SK-N-SH treated with all-trans-retinoic acid at 6 μM for 48 hours (cell line): ENCODE measurements around the gene MAD2L1.
"Not testable (repeated sequence)": the region's sequence is repeated elsewhere in the genome, so short reads cannot be mapped to it uniquely, and the experiment has no call there.

ENCODE experiments used
- ATAC-seq: fragments of 200-7000 bp; cut with Tn5 transposase; 3 replicates; pipeline ENCODE4 v1.9.1; 2020; ENCODE audit warnings: mild to moderate bottlenecking, moderate library complexity
- ARNTL ChIP-seq: fragments of 450-650 bp; formaldehyde crosslinking; IDR thresholded peaks from 2 replicates; pipeline ENCODE4 v1.5.0; 2020; ENCODE audit warnings: low read depth, mild to moderate bottlenecking, moderate library complexity, borderline replicate concordance
- CSDC2 ChIP-seq: fragments of 250-450 bp; sonication (Bioruptor Pico); IDR thresholded peaks from 2 replicates; pipeline ENCODE4 v1.5.0; 2020; ENCODE audit warnings: mild to moderate bottlenecking, moderate library complexity
- ESRRG ChIP-seq: fragments of 250-450 bp; sonication (Bioruptor Pico); IDR thresholded peaks from 2 replicates; pipeline ENCODE4 v1.6.1; 2021; ENCODE audit warnings: mild to moderate bottlenecking
- GLIS3 ChIP-seq: fragments of 250-450 bp; sonication (Bioruptor Pico); IDR thresholded peaks from 2 replicates; pipeline ENCODE4 v1.5.0; 2020; ENCODE audit warnings: mild to moderate bottlenecking, moderate library complexity
- ISL1 ChIP-seq: fragments of 250-450 bp; sonication (Bioruptor Pico); IDR thresholded peaks from 2 replicates; pipeline ENCODE4 v2.1.2; 2022; ENCODE audit warnings: mild to moderate bottlenecking, moderate library complexity
- OSR1 ChIP-seq: fragments of 250-450 bp; sonication (Bioruptor Pico); IDR thresholded peaks from 2 replicates; pipeline ENCODE4 v1.8.0; 2022; ENCODE audit warnings: moderate library complexity, mild to moderate bottlenecking, inconsistent platforms
- PPARA ChIP-seq: fragments of 250-450 bp; sonication (Bioruptor Pico); IDR thresholded peaks from 2 replicates; pipeline ENCODE4 v1.5.0; 2020; ENCODE audit warnings: mild to moderate bottlenecking, borderline replicate concordance
- RARB ChIP-seq: fragments of 250-450 bp; sonication (Bioruptor Pico); IDR thresholded peaks from 2 replicates; pipeline ENCODE4 v1.8.0; 2021; ENCODE audit warnings: mild to moderate bottlenecking, moderate library complexity
- TCF4 ChIP-seq: fragments of 250-450 bp; sonication (Bioruptor Pico); IDR thresholded peaks from 2 replicates; pipeline ENCODE4 v1.8.0; 2021; ENCODE audit warnings: mild to moderate bottlenecking, moderate library complexity, borderline replicate concordance
- TOX ChIP-seq: fragments of 250-450 bp; sonication (Bioruptor Pico); IDR thresholded peaks from 2 replicates; pipeline ENCODE4 v1.8.0; 2021; ENCODE audit warnings: mild to moderate bottlenecking, moderate library complexity, borderline replicate concordance
- ZC3H10 ChIP-seq: fragments of 250-450 bp; sonication (Bioruptor Pico); IDR thresholded peaks from 2 replicates; pipeline ENCODE4 v1.5.1; 2021; ENCODE audit warnings: mild to moderate bottlenecking, moderate library complexity
- ZFP3 ChIP-seq: fragments of 250-450 bp; sonication (Bioruptor Pico); IDR thresholded peaks from 2 replicates; pipeline ENCODE4 v1.5.0; 2020; ENCODE audit warnings: mild to moderate bottlenecking, moderate library complexity
- ZFP30 ChIP-seq: fragments of 450-650 bp; formaldehyde crosslinking; IDR thresholded peaks from 2 replicates; pipeline ENCODE4 v1.5.0; 2022; ENCODE audit warnings: mild to moderate bottlenecking, moderate library complexity
- ZNF565 ChIP-seq: fragments of 450-650 bp; formaldehyde crosslinking; conservative IDR thresholded peaks from 2 replicates; pipeline ENCODE4 v1.5.0; 2020; ENCODE audit warnings: low read depth, mild to moderate bottlenecking, moderate library complexity
- ZNF70 ChIP-seq: fragments of 450-650 bp; formaldehyde crosslinking; IDR thresholded peaks from 2 replicates; pipeline ENCODE4 v1.5.0; 2020; ENCODE audit warnings: mild to moderate bottlenecking, moderate library complexity
- ZNF8 ChIP-seq: fragments of 450-650 bp; formaldehyde crosslinking; IDR thresholded peaks from 2 replicates; pipeline ENCODE4 v1.5.0; 2020; ENCODE audit warnings: mild to moderate bottlenecking, moderate library complexity
- TF ChIP-seq, protein P1 (sequence below): fragments of 250-450 bp; sonication (Bioruptor Pico); IDR thresholded peaks from 2 replicates; pipeline ENCODE4 v1.5.1; 2020; ENCODE audit warnings: low read depth, mild to moderate bottlenecking, moderate library complexity
- TF ChIP-seq, protein P2 (sequence below): fragments of 250-450 bp; sonication (Bioruptor Pico); IDR thresholded peaks from 2 replicates; pipeline ENCODE4 v1.8.0; 2021; ENCODE audit warnings: low read depth, mild to moderate bottlenecking, moderate library complexity, borderline replicate concordance
- TF ChIP-seq, protein P3 (sequence below): fragments of 250-450 bp; sonication (Bioruptor Pico); IDR thresholded peaks from 2 replicates; pipeline ENCODE4 v1.5.0; 2020; ENCODE audit warnings: mild to moderate bottlenecking, moderate library complexity

MAD2L1 gene

DNA sequence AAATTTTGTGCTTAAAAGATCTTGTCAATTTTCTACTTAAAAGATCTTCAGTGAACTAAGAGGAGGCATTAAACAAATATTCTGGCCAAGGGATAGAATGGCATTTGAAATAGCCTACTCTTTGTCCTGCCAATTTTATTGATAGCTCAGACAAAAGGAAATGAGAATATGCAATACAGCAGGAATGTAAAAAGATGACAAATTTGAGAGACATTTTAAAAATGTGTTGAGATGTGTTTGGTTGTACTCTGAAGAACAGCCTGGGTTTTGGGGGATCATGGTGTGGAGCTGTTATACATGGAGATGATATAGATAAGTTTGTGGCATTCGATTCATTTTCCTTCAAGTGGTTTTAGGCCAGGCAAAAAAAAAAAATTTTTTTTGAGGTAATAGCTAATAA, 11.6 kb upstream of the MAD2L1 start:
- TF ChIP-seq ISL1 (CRISPR knock-in tag) (peak; percentile 25; the same call in 1 of the 2 replicates), GLIS3 (CRISPR knock-in tag) (no peak)
- ATAC-seq = no peak

DNA sequence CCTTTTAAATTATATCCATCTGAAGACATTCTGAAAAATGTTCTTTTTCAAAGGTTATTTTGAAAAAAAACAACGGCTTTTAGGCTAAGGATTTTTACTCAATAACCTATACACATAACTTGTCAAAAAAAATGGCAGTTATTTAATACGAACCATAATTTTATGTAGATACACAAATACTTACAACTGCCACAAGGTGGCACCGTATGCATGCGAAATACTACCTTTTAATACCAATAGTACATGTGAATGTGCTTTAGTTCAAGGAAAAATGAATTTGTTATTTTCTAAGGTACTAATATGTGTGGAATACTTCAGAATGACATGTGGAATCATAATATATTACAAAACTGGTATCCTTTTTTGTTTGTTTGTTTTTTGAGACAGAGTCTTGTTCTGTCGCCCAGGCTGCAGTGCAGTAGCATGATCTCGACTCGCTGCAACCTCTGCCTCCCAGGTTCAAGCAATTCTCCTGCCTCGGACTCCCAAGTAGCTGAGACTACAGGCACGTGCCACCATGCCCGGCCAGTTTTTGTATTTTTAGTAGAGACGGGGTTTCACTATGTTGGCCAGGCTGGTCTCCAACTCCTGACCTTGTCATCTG, 4.6 kb upstream of the MAD2L1 start:
- TF ChIP-seq OSR1 = no peak
- TF ChIP-seq ZC3H10 (CRISPR knock-in tag) = no peak
- TF ChIP-seq, protein P1, sequence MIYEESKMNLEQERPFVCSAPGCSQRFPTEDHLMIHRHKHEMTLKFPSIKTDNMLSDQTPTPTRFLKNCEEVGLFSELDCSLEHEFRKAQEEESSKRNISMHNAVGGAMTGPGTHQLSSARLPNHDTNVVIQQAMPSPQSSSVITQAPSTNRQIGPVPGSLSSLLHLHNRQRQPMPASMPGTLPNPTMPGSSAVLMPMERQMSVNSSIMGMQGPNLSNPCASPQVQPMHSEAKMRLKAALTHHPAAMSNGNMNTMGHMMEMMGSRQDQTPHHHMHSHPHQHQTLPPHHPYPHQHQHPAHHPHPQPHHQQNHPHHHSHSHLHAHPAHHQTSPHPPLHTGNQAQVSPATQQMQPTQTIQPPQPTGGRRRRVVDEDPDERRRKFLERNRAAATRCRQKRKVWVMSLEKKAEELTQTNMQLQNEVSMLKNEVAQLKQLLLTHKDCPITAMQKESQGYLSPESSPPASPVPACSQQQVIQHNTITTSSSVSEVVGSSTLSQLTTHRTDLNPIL (CRISPR knock-in tag) = no peak
- no peak for TF ChIP-seq ZNF70 (CRISPR knock-in tag)
- TF ChIP-seq ZFP30 (CRISPR knock-in tag) = no peak
- TF ChIP-seq, protein P2, sequence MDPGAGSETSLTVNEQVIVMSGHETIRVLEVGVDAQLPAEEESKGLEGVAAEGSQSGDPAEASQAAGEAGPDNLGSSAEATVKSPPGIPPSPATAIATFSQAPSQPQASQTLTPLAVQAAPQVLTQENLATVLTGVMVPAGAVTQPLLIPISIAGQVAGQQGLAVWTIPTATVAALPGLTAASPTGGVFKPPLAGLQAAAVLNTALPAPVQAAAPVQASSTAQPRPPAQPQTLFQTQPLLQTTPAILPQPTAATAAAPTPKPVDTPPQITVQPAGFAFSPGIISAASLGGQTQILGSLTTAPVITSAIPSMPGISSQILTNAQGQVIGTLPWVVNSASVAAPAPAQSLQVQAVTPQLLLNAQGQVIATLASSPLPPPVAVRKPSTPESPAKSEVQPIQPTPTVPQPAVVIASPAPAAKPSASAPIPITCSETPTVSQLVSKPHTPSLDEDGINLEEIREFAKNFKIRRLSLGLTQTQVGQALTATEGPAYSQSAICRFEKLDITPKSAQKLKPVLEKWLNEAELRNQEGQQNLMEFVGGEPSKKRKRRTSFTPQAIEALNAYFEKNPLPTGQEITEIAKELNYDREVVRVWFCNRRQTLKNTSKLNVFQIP (CRISPR knock-in tag) = no peak
- TF ChIP-seq GLIS3 (CRISPR knock-in tag) = no peak
- no peak for TF ChIP-seq RARB (CRISPR knock-in tag)
- no peak for TF ChIP-seq ZNF565
- no peak for TF ChIP-seq ZNF8
- no peak for TF ChIP-seq ARNTL (CRISPR knock-in tag)
- TF ChIP-seq ESRRG (CRISPR knock-in tag) = no peak
- TF ChIP-seq, protein P3, sequence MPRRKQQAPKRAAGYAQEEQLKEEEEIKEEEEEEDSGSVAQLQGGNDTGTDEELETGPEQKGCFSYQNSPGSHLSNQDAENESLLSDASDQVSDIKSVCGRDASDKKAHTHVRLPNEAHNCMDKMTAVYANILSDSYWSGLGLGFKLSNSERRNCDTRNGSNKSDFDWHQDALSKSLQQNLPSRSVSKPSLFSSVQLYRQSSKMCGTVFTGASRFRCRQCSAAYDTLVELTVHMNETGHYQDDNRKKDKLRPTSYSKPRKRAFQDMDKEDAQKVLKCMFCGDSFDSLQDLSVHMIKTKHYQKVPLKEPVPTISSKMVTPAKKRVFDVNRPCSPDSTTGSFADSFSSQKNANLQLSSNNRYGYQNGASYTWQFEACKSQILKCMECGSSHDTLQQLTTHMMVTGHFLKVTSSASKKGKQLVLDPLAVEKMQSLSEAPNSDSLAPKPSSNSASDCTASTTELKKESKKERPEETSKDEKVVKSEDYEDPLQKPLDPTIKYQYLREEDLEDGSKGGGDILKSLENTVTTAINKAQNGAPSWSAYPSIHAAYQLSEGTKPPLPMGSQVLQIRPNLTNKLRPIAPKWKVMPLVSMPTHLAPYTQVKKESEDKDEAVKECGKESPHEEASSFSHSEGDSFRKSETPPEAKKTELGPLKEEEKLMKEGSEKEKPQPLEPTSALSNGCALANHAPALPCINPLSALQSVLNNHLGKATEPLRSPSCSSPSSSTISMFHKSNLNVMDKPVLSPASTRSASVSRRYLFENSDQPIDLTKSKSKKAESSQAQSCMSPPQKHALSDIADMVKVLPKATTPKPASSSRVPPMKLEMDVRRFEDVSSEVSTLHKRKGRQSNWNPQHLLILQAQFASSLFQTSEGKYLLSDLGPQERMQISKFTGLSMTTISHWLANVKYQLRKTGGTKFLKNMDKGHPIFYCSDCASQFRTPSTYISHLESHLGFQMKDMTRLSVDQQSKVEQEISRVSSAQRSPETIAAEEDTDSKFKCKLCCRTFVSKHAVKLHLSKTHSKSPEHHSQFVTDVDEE (CRISPR knock-in tag) = no peak
- TF ChIP-seq ZFP3 (CRISPR knock-in tag) = no peak
- no peak for TF ChIP-seq CSDC2
- no peak for ATAC-seq

DNA sequence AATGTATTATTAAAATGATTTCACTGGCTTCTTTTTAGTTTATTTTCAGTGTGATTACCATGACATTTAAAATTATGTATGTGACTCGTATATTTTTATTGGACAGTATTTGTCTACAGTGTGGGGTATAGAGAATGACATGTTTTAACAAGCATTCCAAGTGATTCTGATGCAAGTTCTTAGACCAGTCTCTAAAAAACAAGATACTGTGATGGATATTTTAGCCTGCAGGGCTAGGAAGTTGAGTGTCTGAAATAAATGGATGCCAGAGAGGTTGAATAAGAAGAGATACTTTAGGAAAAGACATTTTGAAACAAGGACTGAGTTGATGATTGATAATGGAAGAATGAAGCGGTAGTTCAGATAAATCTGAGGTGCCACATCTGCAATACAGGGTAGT, 3.5 kb upstream of the MAD2L1 start:
- no peak for TF ChIP-seq PPARA (CRISPR knock-in tag)
- ATAC-seq = no peak

DNA sequence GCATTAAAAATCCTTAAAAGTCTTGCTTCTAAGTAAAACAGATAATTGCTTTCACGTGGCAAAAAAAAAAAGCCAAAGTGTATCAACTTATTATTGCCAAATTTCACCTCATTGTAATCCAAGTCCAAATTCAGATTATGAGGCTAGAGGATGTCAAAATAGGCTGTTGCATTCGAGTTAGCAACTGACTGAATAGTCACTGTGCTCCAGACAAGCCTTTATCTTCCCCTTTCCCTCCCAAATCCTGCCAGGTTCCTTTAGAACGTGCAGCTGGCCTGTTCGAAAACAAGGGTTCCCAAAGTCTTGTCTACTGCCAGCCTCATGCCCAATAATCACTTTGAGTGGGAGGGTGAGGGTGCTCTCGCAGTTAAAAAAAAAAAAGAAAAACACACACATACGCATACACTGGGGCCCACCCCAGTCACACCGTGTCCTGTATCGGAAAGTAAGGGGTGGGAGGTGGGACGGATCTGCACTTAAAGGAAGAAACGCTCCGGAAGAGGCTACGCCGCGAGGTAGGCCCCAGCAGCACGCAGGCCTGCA, 603 bp downstream of the MAD2L1 start:
- TF ChIP-seq TCF4 (CRISPR knock-in tag) (no peak), ZFP30 (CRISPR knock-in tag) (no peak), OSR1 (no peak), RARB (CRISPR knock-in tag) (no peak), ZFP3 (CRISPR knock-in tag) (no peak)
- ATAC-seq = peak; percentile 1

DNA sequence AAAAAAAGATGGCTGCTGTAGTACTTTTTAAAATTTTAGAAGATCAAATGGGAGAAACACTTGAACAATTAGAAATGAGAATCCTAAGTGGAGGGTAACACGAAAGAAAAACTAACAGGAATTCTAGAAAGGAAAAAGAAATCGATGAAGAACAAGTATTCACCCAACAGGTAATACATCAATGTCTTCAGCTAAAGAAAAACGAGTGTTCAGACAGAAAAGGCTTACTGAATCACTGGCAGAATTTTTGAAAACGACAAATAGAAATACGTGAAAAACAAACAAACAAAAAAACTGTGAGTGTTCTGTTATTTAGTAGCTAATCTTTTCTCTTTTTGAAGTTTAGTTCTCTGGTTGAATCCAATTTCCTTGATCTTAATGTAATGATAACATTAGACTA, 1.8 kb downstream of the MAD2L1 start:
- ATAC-seq = no peak
- TF ChIP-seq ZNF565 = no peak
- TF ChIP-seq ZNF70 (CRISPR knock-in tag) = no peak
- no peak for TF ChIP-seq ISL1 (CRISPR knock-in tag)
- TF ChIP-seq RARB (CRISPR knock-in tag) = no peak
- TF ChIP-seq TOX (CRISPR knock-in tag) = no peak
- no peak for TF ChIP-seq ZNF8
- TF ChIP-seq, protein P3 (CRISPR knock-in tag) = no peak
- no peak for TF ChIP-seq ARNTL (CRISPR knock-in tag)
- TF ChIP-seq PPARA (CRISPR knock-in tag) = no peak
- no peak for TF ChIP-seq ZFP30 (CRISPR knock-in tag)

DNA sequence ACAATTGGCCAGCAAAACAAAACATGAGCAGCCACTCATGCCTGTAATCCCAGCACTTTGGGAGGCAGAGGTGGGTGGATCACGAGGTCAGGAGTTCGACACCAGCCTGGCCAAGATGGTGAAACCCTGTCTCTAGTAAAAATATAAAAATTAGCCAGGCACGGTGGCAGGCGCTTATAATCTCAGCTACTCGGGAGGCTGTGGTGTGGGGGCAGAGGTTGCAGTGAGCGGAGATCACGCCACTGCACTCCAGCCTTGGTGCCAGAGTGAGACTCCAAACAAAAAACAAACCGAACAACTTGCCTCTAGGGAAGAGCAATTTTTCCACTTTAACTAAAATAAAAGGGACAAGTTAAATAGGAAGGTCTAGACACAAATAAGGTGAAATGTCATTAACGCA, 2.9 kb downstream of the MAD2L1 start:
- ATAC-seq = not testable (repeated sequence)
